Liver (tissue), 9 donors: ENCODE data around the gene NKAIN2. TPM values are rescaled to one million over a fixed set of nuclear protein-coding genes. Genes with fewer than 3 reads are reported as not detected.
"Not testable (repeated sequence)": the region's sequence is repeated elsewhere in the genome, so short reads cannot be mapped to it uniquely, and the experiment has no call there.

Experiments
- DNase-seq: peaks from one replicate; pipeline ENCODE4 v3.0.0-alpha.2; 2017; ENCODE audit warnings: low spot score
- H3K27ac ChIP-seq, 2 donors: one replicate each; pipeline ENCODE4 v1.7.0; 2013; ENCODE audit warnings: inconsistent platforms in 2 of 2, low read length in 2 of 2, control low read depth in 1 of 2, low read depth in 1 of 2, mild to moderate bottlenecking in 1 of 2
- H3K27me3 ChIP-seq, 4 donors: one replicate each; pipeline versions ENCODE4 v1.6.1 to v1.7.0; 2013; ENCODE audit warnings: low read length in 3 of 4, inconsistent platforms in 1 of 4, mild to moderate bottlenecking in 1 of 4, moderate library complexity in 1 of 4; ENCODE audit not compliant: control insufficient read depth in 4 of 4, insufficient read depth in 4 of 4
- H3K36me3 ChIP-seq, 4 donors: one replicate each; pipeline versions ENCODE4 v1.6.1 to v1.7.0; 2013; ENCODE audit warnings: low read length in 3 of 4, mild to moderate bottlenecking in 3 of 4, low read depth in 1 of 4, moderate library complexity in 1 of 4; ENCODE audit not compliant: control insufficient read depth in 4 of 4, insufficient read depth in 3 of 4
- H3K4me1 ChIP-seq, 4 donors: one replicate each; pipeline versions ENCODE4 v1.6.1 to v1.7.0; 2013; ENCODE audit warnings: low read length in 3 of 4, mild to moderate bottlenecking in 3 of 4, moderate library complexity in 1 of 4; ENCODE audit not compliant: control insufficient read depth in 4 of 4, insufficient read depth in 4 of 4
- H3K4me3 ChIP-seq, 3 donors: one replicate each; pipeline versions ENCODE4 v1.6.1 to v1.7.0; 2013; ENCODE audit warnings: low read length in 3 of 3, control low read depth in 1 of 3, low read depth in 1 of 3, mild to moderate bottlenecking in 1 of 3
- H3K9ac ChIP-seq, 2 donors: one replicate each; pipeline ENCODE4 v1.7.0; 2013; ENCODE audit warnings: low read length in 2 of 2, mild to moderate bottlenecking in 2 of 2, moderate library complexity in 2 of 2, control low read depth in 1 of 2, low read depth in 1 of 2
- H3K9me3 ChIP-seq, 4 donors: one replicate each; pipeline versions ENCODE4 v1.6.1 to v1.7.0; 2013; ENCODE audit warnings: low read length in 3 of 4; ENCODE audit not compliant: control insufficient read depth in 4 of 4
- EGR1 ChIP-seq, 2 donors: IDR thresholded peaks; 2 replicates each; pipeline ENCODE4 v1.6.1; 2016 to 2018; ENCODE audit warnings: antibody characterized with exemption in 2 of 2, low read depth in 2 of 2
- FOXA1 ChIP-seq: IDR thresholded peaks from 2 replicates; pipeline ENCODE4 v1.6.1; 2016; ENCODE audit warnings: antibody characterized with exemption
- GABPA ChIP-seq, 2 donors: IDR thresholded peaks in 1 of 2; conservative IDR thresholded peaks in 1 of 2; 2 replicates each; pipeline ENCODE4 v1.6.1; 2016; ENCODE audit warnings: antibody characterized with exemption in 2 of 2, mild to moderate bottlenecking in 1 of 2, moderate library complexity in 1 of 2
- HNF4A ChIP-seq, 2 donors: conservative IDR thresholded peaks; 2 replicates each; pipeline ENCODE4 v1.6.1; 2016; ENCODE audit warnings: antibody characterized with exemption in 2 of 2, mild to moderate bottlenecking in 2 of 2
- HNF4G ChIP-seq: IDR thresholded peaks from 2 replicates; pipeline ENCODE4 v1.6.1; 2016; ENCODE audit warnings: antibody characterized with exemption
- JUND ChIP-seq, 2 donors: IDR thresholded peaks; 2 replicates each; pipeline ENCODE4 v1.6.1; 2016; ENCODE audit warnings: antibody characterized with exemption in 2 of 2
- NR2F2 ChIP-seq: IDR thresholded peaks from 2 replicates; pipeline ENCODE4 v1.6.1; 2016; ENCODE audit warnings: antibody characterized with exemption
- RAD21 ChIP-seq, 2 donors: IDR thresholded peaks; 2 replicates each; pipeline ENCODE4 v1.6.1; 2016; ENCODE audit warnings: antibody characterized with exemption in 2 of 2, mild to moderate bottlenecking in 2 of 2
- RXRA ChIP-seq, 2 donors: IDR thresholded peaks; 2 replicates each; pipeline ENCODE4 v1.6.1; 2017 to 2018; ENCODE audit warnings: antibody characterized with exemption in 2 of 2, mild to moderate bottlenecking in 1 of 2
- TAF1 ChIP-seq: conservative IDR thresholded peaks from 2 replicates; pipeline ENCODE4 v1.6.1; 2016; ENCODE audit warnings: antibody characterized with exemption, mild to moderate bottlenecking
- YY1 ChIP-seq: IDR thresholded peaks from 2 replicates; pipeline ENCODE4 v1.6.1; 2016; ENCODE audit warnings: antibody characterized with exemption, mild to moderate bottlenecking
- WGBS: extraction: QIAGEN DNeasy Blood & Tissue Kit; methylation state at CpG from one replicate; pipeline ENCODE4 v1.1.7; 2013; 5-methylcytosine and 5-hydroxymethylcytosine counted together
- polyA plus RNA-seq, 2 donors: library from polyadenylated mRNA; stranded (reverse) in 1 of 2; unstranded in 1 of 2; fragments of 200-250 nt in 1 of 2; fragments of >200 nt in 1 of 2; fragmentation: Nextera tagmentation in 1 of 2; extraction: Ambion mirVana in 1 of 2; gene quantifications; one replicate each; pipeline versions ENCODE4 v1.2.1 to v1.2.3, GENCODE V29; 2013 to 2015
- total RNA-seq, 2 donors: library from RNA; depleted of rRNA; stranded (reverse); fragments of >200 nt; gene quantifications; one replicate each; pipeline ENCODE4 v1.2.3, GENCODE V29; 2014
- TF ChIP-seq, protein P1 (sequence below): IDR thresholded peaks from 2 replicates; pipeline ENCODE4 v1.6.1; 2016; ENCODE audit warnings: antibody characterized with exemption, mild to moderate bottlenecking
- TF ChIP-seq, protein P2 (sequence below): IDR thresholded peaks from 2 replicates; pipeline ENCODE4 v1.6.1; 2016; ENCODE audit warnings: antibody characterized with exemption
- TF ChIP-seq, protein P3 (sequence below): IDR thresholded peaks from 2 replicates; pipeline ENCODE4 v1.6.1; 2016; ENCODE audit warnings: antibody characterized with exemption
- donor health status: healthy.
- donor health status: healthy.
- donor health status: healthy.
- donor health status: healthy.
- donor health status: healthy.

Gene NKAIN2
- total and polyA plus RNA-seq, 4 donors = 0.05 to 0.14 TPM; not detected in 2

DNA sequence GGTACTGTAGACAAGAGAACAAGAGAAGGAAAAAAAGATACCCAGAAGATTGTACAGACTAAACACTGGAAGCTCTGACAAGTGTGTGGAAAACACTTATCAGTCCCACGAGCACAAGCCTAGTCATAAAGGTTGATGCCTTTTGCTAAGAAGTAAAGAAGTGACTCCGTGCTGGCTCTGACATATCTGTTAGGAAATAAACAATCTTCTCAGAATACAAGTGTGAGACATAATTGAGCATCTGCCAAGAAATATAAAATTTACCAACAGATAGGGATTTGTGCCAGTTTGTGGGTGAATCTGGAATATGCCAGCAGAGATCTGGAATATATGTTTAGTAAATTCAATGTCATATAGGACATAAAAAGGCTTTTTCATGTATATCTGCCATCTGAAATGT lies 899.9 kb downstream of the NKAIN2 start:
- H3K9ac ChIP-seq = no peak overlapping the region
- WGBS = 60% methylated on average over 2 of the region's 2 CpGs
- no peak for TF ChIP-seq HNF4G
- no peak for TF ChIP-seq EGR1 (IDR thresholded peaks at IDR 0.05; ENCODE audit: low read depth in 2 of 2)
- TF ChIP-seq FOXA1 = no peak
- TF ChIP-seq, protein P1, sequence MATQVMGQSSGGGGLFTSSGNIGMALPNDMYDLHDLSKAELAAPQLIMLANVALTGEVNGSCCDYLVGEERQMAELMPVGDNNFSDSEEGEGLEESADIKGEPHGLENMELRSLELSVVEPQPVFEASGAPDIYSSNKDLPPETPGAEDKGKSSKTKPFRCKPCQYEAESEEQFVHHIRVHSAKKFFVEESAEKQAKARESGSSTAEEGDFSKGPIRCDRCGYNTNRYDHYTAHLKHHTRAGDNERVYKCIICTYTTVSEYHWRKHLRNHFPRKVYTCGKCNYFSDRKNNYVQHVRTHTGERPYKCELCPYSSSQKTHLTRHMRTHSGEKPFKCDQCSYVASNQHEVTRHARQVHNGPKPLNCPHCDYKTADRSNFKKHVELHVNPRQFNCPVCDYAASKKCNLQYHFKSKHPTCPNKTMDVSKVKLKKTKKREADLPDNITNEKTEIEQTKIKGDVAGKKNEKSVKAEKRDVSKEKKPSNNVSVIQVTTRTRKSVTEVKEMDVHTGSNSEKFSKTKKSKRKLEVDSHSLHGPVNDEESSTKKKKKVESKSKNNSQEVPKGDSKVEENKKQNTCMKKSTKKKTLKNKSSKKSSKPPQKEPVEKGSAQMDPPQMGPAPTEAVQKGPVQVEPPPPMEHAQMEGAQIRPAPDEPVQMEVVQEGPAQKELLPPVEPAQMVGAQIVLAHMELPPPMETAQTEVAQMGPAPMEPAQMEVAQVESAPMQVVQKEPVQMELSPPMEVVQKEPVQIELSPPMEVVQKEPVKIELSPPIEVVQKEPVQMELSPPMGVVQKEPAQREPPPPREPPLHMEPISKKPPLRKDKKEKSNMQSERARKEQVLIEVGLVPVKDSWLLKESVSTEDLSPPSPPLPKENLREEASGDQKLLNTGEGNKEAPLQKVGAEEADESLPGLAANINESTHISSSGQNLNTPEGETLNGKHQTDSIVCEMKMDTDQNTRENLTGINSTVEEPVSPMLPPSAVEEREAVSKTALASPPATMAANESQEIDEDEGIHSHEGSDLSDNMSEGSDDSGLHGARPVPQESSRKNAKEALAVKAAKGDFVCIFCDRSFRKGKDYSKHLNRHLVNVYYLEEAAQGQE = no peak
- TF ChIP-seq, protein P2, sequence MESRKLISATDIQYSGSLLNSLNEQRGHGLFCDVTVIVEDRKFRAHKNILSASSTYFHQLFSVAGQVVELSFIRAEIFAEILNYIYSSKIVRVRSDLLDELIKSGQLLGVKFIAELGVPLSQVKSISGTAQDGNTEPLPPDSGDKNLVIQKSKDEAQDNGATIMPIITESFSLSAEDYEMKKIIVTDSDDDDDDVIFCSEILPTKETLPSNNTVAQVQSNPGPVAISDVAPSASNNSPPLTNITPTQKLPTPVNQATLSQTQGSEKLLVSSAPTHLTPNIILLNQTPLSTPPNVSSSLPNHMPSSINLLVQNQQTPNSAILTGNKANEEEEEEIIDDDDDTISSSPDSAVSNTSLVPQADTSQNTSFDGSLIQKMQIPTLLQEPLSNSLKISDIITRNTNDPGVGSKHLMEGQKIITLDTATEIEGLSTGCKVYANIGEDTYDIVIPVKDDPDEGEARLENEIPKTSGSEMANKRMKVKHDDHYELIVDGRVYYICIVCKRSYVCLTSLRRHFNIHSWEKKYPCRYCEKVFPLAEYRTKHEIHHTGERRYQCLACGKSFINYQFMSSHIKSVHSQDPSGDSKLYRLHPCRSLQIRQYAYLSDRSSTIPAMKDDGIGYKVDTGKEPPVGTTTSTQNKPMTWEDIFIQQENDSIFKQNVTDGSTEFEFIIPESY = no peak
- TF ChIP-seq GABPA (IDR thresholded peaks at IDR 0.05 in 1 of 2, conservative IDR thresholded peaks at IDR 0.05 in 1 of 2) = no peak
- no peak for TF ChIP-seq NR2F2
- no peak for TF ChIP-seq HNF4A (conservative IDR thresholded peaks at IDR 0.05)
- TF ChIP-seq TAF1 = no peak
- no peak for TF ChIP-seq RAD21 (IDR thresholded peaks at IDR 0.05)
- TF ChIP-seq, protein P3, sequence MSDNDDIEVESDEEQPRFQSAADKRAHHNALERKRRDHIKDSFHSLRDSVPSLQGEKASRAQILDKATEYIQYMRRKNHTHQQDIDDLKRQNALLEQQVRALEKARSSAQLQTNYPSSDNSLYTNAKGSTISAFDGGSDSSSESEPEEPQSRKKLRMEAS = no peak
- TF ChIP-seq JUND (IDR thresholded peaks at IDR 0.05) = no peak
- no peaks in the 10 kb centered on the region for H3K9me3 ChIP-seq
- no peak overlapping the region for H3K27ac ChIP-seq
- H3K27me3 ChIP-seq = no peaks in the 10 kb centered on the region
- DNase-seq = no peak
- no peak overlapping the region for H3K4me3 ChIP-seq
- H3K4me1 ChIP-seq = no peaks in the 10 kb centered on the region
- no peaks in the 10 kb centered on the region for H3K36me3 ChIP-seq

DNA sequence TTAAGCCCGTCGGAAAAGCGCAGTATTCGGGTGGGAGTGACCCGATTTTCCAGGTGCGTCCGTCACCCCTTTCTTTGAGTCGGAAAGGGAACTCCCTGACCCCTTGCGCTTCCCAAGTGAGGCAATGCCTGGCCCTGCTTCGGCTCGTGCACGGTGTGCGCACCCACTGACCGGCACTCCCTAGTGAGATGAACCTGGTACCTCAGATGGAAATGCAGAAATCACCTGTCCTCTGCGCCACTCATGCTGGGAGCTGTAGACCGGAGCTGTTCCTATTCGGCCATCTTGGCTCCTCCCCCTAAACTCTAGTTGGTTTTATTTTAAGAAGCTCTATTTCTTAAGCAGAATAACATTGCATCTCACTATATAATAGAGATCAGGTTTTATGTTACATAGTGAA lies 908.9 kb downstream of the NKAIN2 start:
- H3K4me1 ChIP-seq, H3K27ac ChIP-seq, H3K9ac ChIP-seq, DNase-seq, H3K4me3 ChIP-seq, H3K9me3 ChIP-seq, H3K27me3 ChIP-seq, H3K36me3 ChIP-seq: not testable (repeated sequence)
- WGBS = 94% methylated on average over 17 of the region's 17 CpGs

DNA sequence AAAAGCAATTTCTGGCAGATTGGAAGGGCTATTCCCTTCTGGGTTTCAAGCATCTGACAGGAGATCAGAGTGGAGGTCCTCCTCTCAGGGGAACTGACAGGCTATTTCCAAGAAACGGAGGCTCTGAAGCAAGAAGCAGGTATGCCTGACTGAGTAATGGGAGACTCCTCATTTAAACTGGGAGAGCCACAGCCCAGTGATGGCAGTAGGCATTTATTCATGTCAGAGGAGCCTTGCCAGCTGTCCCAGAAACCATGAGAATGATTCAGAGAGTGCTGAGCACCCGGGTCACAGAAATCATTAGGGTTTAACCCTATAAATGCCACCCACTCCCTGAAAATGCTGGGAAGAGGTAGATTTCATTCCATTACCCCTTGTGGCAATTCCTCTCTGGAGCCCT lies 911.1 kb downstream of the NKAIN2 start:
- no peak overlapping the region for H3K27ac ChIP-seq
- no peaks in the 10 kb centered on the region for H3K36me3 ChIP-seq
- WGBS = 41% methylated on average over 2 of the region's 2 CpGs
- H3K4me1 ChIP-seq = peaks cover 0 to 2% (median 0%) of the 10 kb centered on the region in 4 donors
- TF ChIP-seq RXRA (IDR thresholded peaks at IDR 0.05) (no peak), TAF1 (no peak), YY1 (no peak), FOXA1 (no peak)
- TF ChIP-seq, protein P2 = no peak
- H3K27me3 ChIP-seq = no peaks in the 10 kb centered on the region
- no peaks in the 10 kb centered on the region for H3K9me3 ChIP-seq
- no peak overlapping the region for H3K4me3 ChIP-seq
- no peak for DNase-seq
- no peak overlapping the region for H3K9ac ChIP-seq
